Peyer's patch (tissue), 4 donors: Measurements from ENCODE around the gene SCN9A.

ENCODE experiments used
- POLR2A ChIP-seq, 2 donors: fragments of 450-650 bp; IDR thresholded peaks; one replicate each; pipeline ENCODE4 v1.5.1; 2017; ENCODE audit warnings: antibody characterized with exemption in 2 of 2, mild to moderate bottlenecking in 2 of 2, moderate library complexity in 2 of 2
- TF ChIP-seq, protein P1 (sequence below), 6 experiments: fragments of 450-650 bp in 4 of 6; fragments of 200-600 bp in 2 of 6; sonication (generic) in 1 of 6; IDR thresholded peaks; one replicate each; pipeline ENCODE4 v1.5.1; 2017 to 2019; ENCODE audit warnings: antibody characterized with exemption in 6 of 6, mild to moderate bottlenecking in 3 of 6, moderate library complexity in 1 of 6

DNA sequence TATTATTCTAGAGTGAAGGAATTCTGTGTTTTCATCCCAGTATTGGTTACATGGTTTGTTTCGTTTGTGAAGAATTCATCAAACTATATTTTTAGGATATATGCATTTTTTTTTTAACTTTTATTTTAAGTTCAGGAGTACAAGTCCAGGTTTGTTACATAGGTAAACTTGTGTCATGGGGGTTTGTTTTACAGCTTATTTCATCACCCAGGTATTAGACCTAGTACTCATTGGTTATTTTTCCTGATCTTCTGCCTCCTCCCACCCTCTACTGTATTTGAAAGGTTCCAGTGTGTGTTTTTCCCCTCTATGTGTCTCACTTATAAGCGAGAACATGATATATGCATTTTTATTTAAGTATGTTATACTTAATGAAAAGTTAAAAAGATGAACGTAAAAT, 47.6 kb downstream of the SCN9A start:
- TF ChIP-seq, protein P1, sequence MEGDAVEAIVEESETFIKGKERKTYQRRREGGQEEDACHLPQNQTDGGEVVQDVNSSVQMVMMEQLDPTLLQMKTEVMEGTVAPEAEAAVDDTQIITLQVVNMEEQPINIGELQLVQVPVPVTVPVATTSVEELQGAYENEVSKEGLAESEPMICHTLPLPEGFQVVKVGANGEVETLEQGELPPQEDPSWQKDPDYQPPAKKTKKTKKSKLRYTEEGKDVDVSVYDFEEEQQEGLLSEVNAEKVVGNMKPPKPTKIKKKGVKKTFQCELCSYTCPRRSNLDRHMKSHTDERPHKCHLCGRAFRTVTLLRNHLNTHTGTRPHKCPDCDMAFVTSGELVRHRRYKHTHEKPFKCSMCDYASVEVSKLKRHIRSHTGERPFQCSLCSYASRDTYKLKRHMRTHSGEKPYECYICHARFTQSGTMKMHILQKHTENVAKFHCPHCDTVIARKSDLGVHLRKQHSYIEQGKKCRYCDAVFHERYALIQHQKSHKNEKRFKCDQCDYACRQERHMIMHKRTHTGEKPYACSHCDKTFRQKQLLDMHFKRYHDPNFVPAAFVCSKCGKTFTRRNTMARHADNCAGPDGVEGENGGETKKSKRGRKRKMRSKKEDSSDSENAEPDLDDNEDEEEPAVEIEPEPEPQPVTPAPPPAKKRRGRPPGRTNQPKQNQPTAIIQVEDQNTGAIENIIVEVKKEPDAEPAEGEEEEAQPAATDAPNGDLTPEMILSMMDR (IDR thresholded peaks at IDR 0.05) = no peak
- TF ChIP-seq POLR2A (IDR thresholded peaks at IDR 0.05) = no peak
